Psoas muscle (tissue), 8 donors: Measurements from ENCODE around the gene FANCI. TPM values are rescaled to one million over a fixed set of nuclear protein-coding genes. Genes with fewer than 3 reads are reported as not detected.

Experiments
- ATAC-seq, 4 donors: fragments of 200-7000 bp; cut with Tn5 transposase; one replicate each; pipeline ENCODE4 v1.9.1; 2020; ENCODE audit warnings: moderate library complexity in 3 of 4, mild to moderate bottlenecking in 2 of 4
- DNase-seq, 2 donors: peaks; one replicate each; pipeline ENCODE4 v3.0.0-alpha.2; 2020
- H3K27ac ChIP-seq: fragments of 200-600 bp; one replicate; pipeline ENCODE4 v1.8.0; 2022
- H3K27me3 ChIP-seq, 3 donors: fragments of 200-600 bp in 1 of 3; one replicate each; pipeline versions ENCODE4 v1.6.1 to v1.8.0; 2013 to 2022; ENCODE audit warnings: low read length in 2 of 3, mild to moderate bottlenecking in 2 of 3, moderate library complexity in 1 of 3; ENCODE audit not compliant: insufficient read depth in 3 of 3
- H3K36me3 ChIP-seq, 2 donors: fragments of 200-600 bp in 1 of 2; one replicate each; pipeline versions ENCODE4 v1.6.1 to v1.8.0; 2013 to 2022; ENCODE audit warnings: low read depth in 1 of 2, mild to moderate bottlenecking in 1 of 2, moderate library complexity in 1 of 2; ENCODE audit not compliant: insufficient read depth in 1 of 2
- H3K4me1 ChIP-seq: fragments of 200-600 bp; one replicate; pipeline ENCODE4 v1.8.0; 2022
- H3K4me3 ChIP-seq: fragments of 200-600 bp; one replicate; pipeline ENCODE4 v1.8.0; 2022; ENCODE audit warnings: mild to moderate bottlenecking
- H3K9me3 ChIP-seq: fragments of 200-600 bp; one replicate; pipeline ENCODE4 v1.8.0; 2022
- WGBS, 3 donors: extraction: QIAGEN DNeasy Blood & Tissue Kit; methylation state at CpG; one replicate each; pipeline versions ENCODE4 v1.1.6 to v1.1.7; 2013; 5-methylcytosine and 5-hydroxymethylcytosine counted together
- intact Hi-C, 2 donors: fragments of 100-400 bp; cut with DNase I; formaldehyde crosslinking; loops; one replicate each; pipeline versions ENCODE4 v1.11.0 to v1.14.2; 2022
- polyA plus RNA-seq, 3 donors: library from polyadenylated mRNA; stranded (reverse); fragments of 200-250 nt; gene quantifications; one replicate each; pipeline ENCODE4 v1.2.3, GENCODE V29; 2013
- total RNA-seq, 4 donors: library from RNA; stranded (reverse); fragmentation: NEBNext Ultra II Directional in 2 of 4; extraction: Animal tissue kit (Norgen Biotek cat#: 25700) in 2 of 4; gene quantifications; one replicate each; pipeline versions ENCODE4 v1.2.1 to v1.2.4, GENCODE V29; 2021 to 2023
- TF ChIP-seq, protein P1 (sequence below): fragments of 200-600 bp; IDR thresholded peaks from one replicate; pipeline ENCODE4 v1.8.0; 2022; ENCODE audit warnings: antibody characterized with exemption
- donor health status: healthy with polysubstance abuse.
- donor health status: DM: no; HTN: no; CAD: no; lungs with moderate emphysema.
- donor health status: Bipolar disorder and iron deficiency.
- donor health status: healthy.
- donor health status: DM: yes; HTN: yes; CAD: no.
- donor health status: DM: no; HTN: no; CAD: no.
- donor health status: DM: no; HTN: no; CAD: no.
- donor health status: DM: yes; HTN: yes; CAD: no.

Gene FANCI
- total and polyA plus RNA-seq, 7 donors, result 0.48 to 2.3 (median 0.82) TPM

DNA sequence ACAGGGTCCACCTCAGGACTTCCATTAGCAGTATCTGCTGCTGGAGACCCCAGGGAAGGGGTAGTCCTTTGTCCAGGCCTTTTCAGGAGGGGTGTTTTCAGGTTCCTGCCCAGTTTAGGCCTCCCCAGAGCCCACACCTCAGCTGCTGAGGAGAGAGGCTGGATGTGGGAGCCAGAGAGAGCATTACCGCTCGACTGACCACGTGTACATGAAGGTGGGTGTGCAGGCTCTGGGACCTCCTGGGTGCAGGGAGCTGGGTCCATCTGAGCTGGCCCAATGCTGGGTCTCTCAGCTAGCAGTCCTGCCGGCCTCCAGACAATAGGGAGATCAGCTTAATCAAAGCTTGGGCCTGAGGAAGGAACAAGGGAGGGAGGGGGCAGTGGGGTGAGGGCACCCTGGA lies 120.0 kb downstream of the FANCI start:
- H3K9me3 ChIP-seq, result no peaks in the 10 kb centered on the region
- no peak for ATAC-seq

DNA sequence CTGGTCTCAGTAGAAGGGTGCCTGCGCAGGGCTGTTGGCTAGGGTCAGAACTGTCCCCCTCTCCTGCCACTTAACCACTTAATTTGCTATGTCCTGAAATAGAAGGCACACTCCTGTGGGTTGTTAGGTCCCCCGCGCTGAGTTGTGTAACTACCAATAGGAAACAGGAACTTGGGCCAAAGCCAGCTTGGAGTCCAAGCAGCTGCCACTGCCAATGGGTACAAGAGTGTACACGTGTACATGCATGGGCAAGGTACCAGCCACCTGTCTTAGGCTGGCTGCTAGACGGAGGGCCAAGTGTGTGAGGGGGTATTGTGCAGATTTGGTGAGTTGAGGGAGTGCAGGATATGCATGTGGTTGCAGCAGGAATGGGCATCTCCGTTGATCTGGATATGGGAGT lies 120.6 kb downstream of the FANCI start:
- TF ChIP-seq, protein P1, sequence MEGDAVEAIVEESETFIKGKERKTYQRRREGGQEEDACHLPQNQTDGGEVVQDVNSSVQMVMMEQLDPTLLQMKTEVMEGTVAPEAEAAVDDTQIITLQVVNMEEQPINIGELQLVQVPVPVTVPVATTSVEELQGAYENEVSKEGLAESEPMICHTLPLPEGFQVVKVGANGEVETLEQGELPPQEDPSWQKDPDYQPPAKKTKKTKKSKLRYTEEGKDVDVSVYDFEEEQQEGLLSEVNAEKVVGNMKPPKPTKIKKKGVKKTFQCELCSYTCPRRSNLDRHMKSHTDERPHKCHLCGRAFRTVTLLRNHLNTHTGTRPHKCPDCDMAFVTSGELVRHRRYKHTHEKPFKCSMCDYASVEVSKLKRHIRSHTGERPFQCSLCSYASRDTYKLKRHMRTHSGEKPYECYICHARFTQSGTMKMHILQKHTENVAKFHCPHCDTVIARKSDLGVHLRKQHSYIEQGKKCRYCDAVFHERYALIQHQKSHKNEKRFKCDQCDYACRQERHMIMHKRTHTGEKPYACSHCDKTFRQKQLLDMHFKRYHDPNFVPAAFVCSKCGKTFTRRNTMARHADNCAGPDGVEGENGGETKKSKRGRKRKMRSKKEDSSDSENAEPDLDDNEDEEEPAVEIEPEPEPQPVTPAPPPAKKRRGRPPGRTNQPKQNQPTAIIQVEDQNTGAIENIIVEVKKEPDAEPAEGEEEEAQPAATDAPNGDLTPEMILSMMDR, result no peak
- H3K36me3 ChIP-seq, result no peaks in the 10 kb centered on the region
- WGBS, 3 donors, result 9 to 15% (median 12%) methylated on average over 6 of the region's 6 CpGs
- H3K27ac ChIP-seq, result no peak overlapping the region
- peaks cover 0 to 100% (median 55%) of the 10 kb centered on the region in 3 donors for H3K27me3 ChIP-seq
- H3K9me3 ChIP-seq, result no peaks in the 10 kb centered on the region
- DNase-seq, result no peak
- no peak for ATAC-seq
- no peak overlapping the region for H3K4me3 ChIP-seq
- intact Hi-C loops, result no loop called here
- peaks cover 3% of the 10 kb centered on the region for H3K4me1 ChIP-seq

More for the DNA sequence above, 120.0 kb downstream of the FANCI start:
- 15 to 28% (median 22%) methylated on average over 4 of the region's 4 CpGs for WGBS, 3 donors
- no peak overlapping the region for H3K4me3 ChIP-seq
- H3K27me3 ChIP-seq, result peaks cover 0 to 100% (median 49%) of the 10 kb centered on the region in 3 donors
- TF ChIP-seq, protein P1, result no peak
- DNase-seq, result no peak
- no peaks in the 10 kb centered on the region for H3K36me3 ChIP-seq
- peaks cover 9% of the 10 kb centered on the region for H3K4me1 ChIP-seq
- intact Hi-C loops, result no loop called here
- H3K27ac ChIP-seq, result no peak overlapping the region

DNA sequence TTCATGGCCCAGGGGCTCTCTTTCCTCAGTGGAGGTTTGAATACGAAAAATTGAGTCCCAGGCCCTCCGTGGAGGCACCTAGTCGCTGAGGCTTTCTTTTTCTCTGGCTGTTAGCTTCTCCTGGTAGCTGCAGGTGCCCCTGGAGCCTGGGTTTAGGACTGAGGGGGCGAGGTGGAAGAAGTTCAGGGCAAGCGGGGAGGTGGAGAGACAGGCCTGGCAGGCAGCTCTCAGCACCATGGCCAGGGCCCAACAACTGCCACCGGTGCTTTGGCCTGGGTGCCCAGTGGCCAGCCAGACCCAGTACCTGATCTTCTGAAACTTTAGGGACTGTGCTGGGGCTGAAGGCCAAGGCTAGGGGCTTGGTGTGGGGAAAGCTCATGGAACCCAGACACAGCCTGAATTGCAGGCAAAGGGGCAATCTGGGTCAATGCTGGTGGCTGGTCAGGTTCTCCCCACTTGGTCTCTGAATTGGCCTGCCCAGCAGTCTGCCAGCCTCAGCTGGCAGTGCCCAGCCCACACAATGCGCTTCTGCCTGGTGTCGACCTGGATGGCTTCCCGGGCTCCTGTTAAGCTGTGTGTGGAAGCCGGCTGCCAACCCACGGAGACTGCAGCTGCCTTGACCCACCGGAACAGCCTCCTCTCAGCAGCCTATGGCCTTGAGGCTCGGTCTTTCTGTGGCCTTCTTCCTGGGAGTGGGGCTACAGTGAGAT lies 121.1 kb downstream of the FANCI start:
- 10 to 16% (median 11%) methylated on average over 13 of the region's 13 CpGs for WGBS, 3 donors
- Histone ChIP-seq H3K36me3 (no peaks in the 10 kb centered on the region), H3K4me3 (no peak overlapping the region), H3K27ac (no peak overlapping the region), H3K9me3 (no peaks in the 10 kb centered on the region), H3K4me1 (peaks cover 2% of the 10 kb centered on the region), H3K27me3 (peaks cover 0 to 100% (median 56%) of the 10 kb centered on the region in 3 donors)
- intact Hi-C loops, result no loop called here
- DNase-seq (no peak), ATAC-seq (no peak)
- TF ChIP-seq, protein P1, result no peak

DNA sequence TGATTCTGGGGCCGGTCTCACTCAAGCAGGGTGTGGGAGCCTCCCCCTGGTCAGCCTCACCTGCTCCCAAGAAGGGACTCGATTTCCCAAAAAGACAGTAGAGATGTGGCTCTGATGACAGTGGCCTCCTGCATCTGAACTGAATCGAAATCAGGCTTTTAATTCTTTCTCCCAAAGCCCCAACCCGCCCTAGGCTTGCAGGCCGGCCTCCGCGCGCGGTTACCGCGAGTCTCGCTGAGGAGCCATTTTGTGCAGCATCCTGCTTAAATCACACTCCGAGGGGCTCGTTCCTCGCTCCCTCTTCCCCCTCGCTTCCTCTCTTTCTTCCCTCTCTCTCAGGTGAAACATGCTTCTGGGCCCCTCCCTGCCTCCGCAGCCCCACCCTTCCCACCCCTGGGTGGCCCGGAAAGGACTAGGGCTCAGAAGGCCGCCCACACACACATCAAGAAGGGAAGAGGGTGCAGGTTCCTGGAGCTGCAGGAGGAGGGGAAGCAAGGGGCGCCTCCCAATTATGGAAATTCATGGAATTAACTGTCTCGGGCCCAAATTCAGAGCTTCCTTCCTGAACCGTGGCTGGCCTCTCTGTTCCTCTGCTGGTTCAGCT lies 121.8 kb downstream of the FANCI start:
- intact Hi-C loops, result no loop called here
- 8 to 12% (median 9%) methylated on average over 22 of the region's 22 CpGs for WGBS, 3 donors
- Histone ChIP-seq H3K4me1 (peaks cover 2% of the 10 kb centered on the region), H3K27me3 (peaks cover 0 to 100% (median 54%) of the 10 kb centered on the region in 3 donors), H3K36me3 (no peaks in the 10 kb centered on the region), H3K27ac (no peak overlapping the region), H3K9me3 (no peaks in the 10 kb centered on the region), H3K4me3 (no peak overlapping the region)
- TF ChIP-seq, protein P1, result no peak
- ATAC-seq (no peak), DNase-seq (no peak)

Other genes with a start within 250 kb of the FANCI start
- gene ABHD2, start 155.5 kb upstream of the FANCI start, total RNA-seq, result 100 to 1,000 TPM in 3 of 4 donors, 10 to 100 TPM in 1; 66.1 to 215 (median 157) TPM
- gene ABHD2, start 155.5 kb upstream of the FANCI start, polyA plus RNA-seq, result 10 to 100 TPM; 10.8 to 30.9 (median 26.7) TPM
- gene RLBP1, start 22.4 kb upstream of the FANCI start, total RNA-seq, result not detected
- gene RLBP1, start 22.4 kb upstream of the FANCI start, polyA plus RNA-seq, result under 1 TPM in 1 of 3 donors, not detected in 2; 0.03 TPM
- gene POLG, start 90.8 kb downstream of the FANCI start, total RNA-seq, result 10 to 100 TPM; 47.7 to 56.0 (median 51.1) TPM
- gene POLG, start 90.8 kb downstream of the FANCI start, polyA plus RNA-seq, result 10 to 100 TPM; 32.6 to 64.5 (median 58.4) TPM